HFFc6 (cell line): ENCODE data around the gene TCF20. TPM values are rescaled to one million over a fixed set of nuclear protein-coding genes. Genes with fewer than 3 reads are reported as not detected.

Experiments used
- DNase-seq: peaks from one replicate; pipeline ENCODE4 v3.0.0-alpha.2; 2018
- H3K27ac Mint-ChIP-seq: 2 replicates; pipeline ENCODE4 v1.8.0; 2020; ENCODE audit warnings: mild to moderate bottlenecking, mixed read lengths
- H3K27me3 Mint-ChIP-seq: 2 replicates; pipeline ENCODE4 v1.8.0; 2021; ENCODE audit warnings: mild to moderate bottlenecking, moderate library complexity, mixed read lengths; ENCODE audit not compliant: insufficient read depth
- H3K36me3 Mint-ChIP-seq: 2 replicates; pipeline ENCODE4 v1.8.0; 2021; ENCODE audit warnings: low read depth, mixed read lengths
- H3K4me1 Mint-ChIP-seq: 2 replicates; pipeline ENCODE4 v1.8.0; 2020; ENCODE audit warnings: low read depth, mixed read lengths
- H3K4me3 Mint-ChIP-seq: 2 replicates; pipeline ENCODE4 v1.8.0; 2020; ENCODE audit warnings: mild to moderate bottlenecking, moderate library complexity, mixed read lengths
- H3K9me3 Mint-ChIP-seq: 2 replicates; pipeline ENCODE4 v1.8.0; 2020; ENCODE audit warnings: mild to moderate bottlenecking, mixed read lengths
- total RNA-seq, 6 experiments: library from RNA; stranded (reverse); fragmentation: NEBNext Ultra II Directional; extraction: Animal tissue kit (Norgen Biotek cat#: 25700); gene quantifications; 2 replicates in 1 of 6; 3 replicates in 5 of 6; pipeline ENCODE4 v1.2.3, GENCODE V29; 2021
- TF ChIP-seq, protein P1 (sequence below): fragments of 200-600 bp; sonication (generic); IDR thresholded peaks from 2 replicates; pipeline ENCODE4 v1.5.0; 2021; ENCODE audit warnings: antibody characterized with exemption, mild to moderate bottlenecking

The TCF20 gene
- total RNA-seq, 6 experiments from 2014 or later: 26.7 to 33.4 (median 30.1) TPM

DNA sequence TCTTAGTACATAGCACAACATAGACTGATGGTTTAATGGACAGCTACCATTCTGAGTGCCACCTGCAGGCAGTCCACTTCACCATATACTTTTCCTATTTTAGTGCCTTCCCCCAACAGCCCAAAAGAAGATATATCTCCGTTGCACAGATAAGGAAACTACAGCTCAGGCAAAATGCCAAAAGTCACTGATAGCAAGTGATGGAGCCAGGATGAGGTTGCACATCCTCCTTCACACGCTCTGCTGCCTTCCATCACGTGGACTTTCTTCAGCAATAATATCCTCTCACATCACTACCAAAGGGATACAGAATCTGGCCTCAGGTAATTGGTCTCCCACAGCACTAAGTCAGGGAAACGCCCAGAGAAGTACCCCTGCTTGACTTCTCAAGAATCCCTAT is 7.5 kb downstream of the TCF20 start:
- Mint-ChIP-seq H3K36me3 (no peaks in the 10 kb centered on the region), H3K4me1 (peaks cover 39% of the 10 kb centered on the region), H3K27me3 (no peaks in the 10 kb centered on the region; the same call in 1 of the 2 replicates), H3K27ac (no peak overlapping the region), H3K9me3 (no peaks in the 10 kb centered on the region), H3K4me3 (no peak overlapping the region)
- no peak for DNase-seq
- TF ChIP-seq, protein P1, sequence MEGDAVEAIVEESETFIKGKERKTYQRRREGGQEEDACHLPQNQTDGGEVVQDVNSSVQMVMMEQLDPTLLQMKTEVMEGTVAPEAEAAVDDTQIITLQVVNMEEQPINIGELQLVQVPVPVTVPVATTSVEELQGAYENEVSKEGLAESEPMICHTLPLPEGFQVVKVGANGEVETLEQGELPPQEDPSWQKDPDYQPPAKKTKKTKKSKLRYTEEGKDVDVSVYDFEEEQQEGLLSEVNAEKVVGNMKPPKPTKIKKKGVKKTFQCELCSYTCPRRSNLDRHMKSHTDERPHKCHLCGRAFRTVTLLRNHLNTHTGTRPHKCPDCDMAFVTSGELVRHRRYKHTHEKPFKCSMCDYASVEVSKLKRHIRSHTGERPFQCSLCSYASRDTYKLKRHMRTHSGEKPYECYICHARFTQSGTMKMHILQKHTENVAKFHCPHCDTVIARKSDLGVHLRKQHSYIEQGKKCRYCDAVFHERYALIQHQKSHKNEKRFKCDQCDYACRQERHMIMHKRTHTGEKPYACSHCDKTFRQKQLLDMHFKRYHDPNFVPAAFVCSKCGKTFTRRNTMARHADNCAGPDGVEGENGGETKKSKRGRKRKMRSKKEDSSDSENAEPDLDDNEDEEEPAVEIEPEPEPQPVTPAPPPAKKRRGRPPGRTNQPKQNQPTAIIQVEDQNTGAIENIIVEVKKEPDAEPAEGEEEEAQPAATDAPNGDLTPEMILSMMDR: no peak

DNA sequence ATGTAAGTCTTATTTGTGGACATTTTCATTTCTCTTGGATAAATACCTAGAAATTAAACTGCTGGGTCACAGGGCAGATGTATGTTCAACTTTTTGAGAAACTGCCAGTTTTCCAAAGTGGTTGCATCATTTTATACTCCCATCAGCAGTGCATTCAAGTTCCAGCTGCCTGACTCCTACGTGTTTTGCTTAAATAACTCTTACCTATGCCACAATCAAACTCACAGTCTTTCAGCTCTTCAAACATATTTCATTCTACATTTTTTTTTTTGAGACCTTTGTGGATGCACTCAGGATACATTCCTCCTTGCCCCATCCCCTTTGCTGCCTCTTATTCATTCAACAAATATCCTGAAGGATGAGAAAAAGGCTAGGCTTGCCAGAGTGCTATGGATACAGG is 9.2 kb downstream of the TCF20 start:
- peak; percentile 15 for DNase-seq
- no peaks in the 10 kb centered on the region for H3K36me3 Mint-ChIP-seq
- H3K4me3 Mint-ChIP-seq: no peak overlapping the region
- H3K9me3 Mint-ChIP-seq: no peaks in the 10 kb centered on the region
- TF ChIP-seq, protein P1: no peak
- peaks cover 55% of the 10 kb centered on the region for H3K4me1 Mint-ChIP-seq
- peak overlapping the region; percentile 2; the same call in 1 of the 2 replicates for H3K27ac Mint-ChIP-seq
- H3K27me3 Mint-ChIP-seq: no peaks in the 10 kb centered on the region; the same call in none of the 2 replicates

DNA sequence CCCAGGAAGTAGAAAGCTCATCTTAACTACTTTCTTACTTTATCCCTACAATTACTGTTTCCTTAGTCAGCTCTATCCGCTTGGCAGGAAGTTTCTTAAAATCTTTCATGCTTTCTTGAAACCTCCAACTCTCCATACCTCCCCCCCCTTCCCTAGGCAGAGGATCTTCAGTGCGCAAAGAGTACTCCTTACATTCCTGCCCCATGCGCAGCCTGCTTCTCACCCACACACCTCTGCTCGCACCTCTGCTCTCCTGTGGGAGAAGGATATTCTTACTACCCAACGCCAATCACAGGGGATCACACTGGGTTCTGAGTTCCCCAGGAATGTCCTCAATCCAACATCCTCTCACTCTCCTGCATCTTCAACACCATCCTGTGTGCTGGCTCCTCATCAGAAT is 12.3 kb downstream of the TCF20 start:
- H3K4me1 Mint-ChIP-seq: peaks cover 58% of the 10 kb centered on the region
- peak overlapping the region; percentile 44 for H3K27ac Mint-ChIP-seq
- H3K27me3 Mint-ChIP-seq: no peaks in the 10 kb centered on the region; the same call in 1 of the 2 replicates
- H3K36me3 Mint-ChIP-seq: no peaks in the 10 kb centered on the region
- H3K4me3 Mint-ChIP-seq: no peak overlapping the region
- no peak for DNase-seq
- TF ChIP-seq, protein P1: no peak
- H3K9me3 Mint-ChIP-seq: no peaks in the 10 kb centered on the region

DNA sequence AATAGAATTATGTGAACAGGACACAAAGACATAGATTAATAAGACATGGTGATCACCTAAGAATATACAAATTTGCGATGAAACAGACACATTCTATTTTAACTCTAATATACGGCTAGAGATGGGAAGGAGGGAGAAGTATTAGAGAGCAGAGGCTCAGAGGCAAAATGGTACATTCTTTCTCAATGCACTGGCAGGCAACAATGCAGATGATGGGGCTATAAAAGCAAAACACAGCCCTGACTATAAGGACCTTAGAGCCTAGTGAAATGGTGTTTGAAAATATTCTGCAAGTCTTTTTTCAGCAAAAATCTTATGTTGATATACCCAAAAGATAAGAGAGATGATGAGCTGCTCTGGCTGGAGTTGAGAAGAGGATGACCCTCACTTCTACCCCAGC is 13.1 kb downstream of the TCF20 start:
- H3K27me3 Mint-ChIP-seq: no peaks in the 10 kb centered on the region; the same call in 1 of the 2 replicates
- TF ChIP-seq, protein P1: no peak
- no peaks in the 10 kb centered on the region for H3K9me3 Mint-ChIP-seq
- no peak for DNase-seq
- H3K4me3 Mint-ChIP-seq: no peak overlapping the region
- peaks cover 57% of the 10 kb centered on the region for H3K4me1 Mint-ChIP-seq
- H3K36me3 Mint-ChIP-seq: no peaks in the 10 kb centered on the region
- H3K27ac Mint-ChIP-seq: no peak overlapping the region

DNA sequence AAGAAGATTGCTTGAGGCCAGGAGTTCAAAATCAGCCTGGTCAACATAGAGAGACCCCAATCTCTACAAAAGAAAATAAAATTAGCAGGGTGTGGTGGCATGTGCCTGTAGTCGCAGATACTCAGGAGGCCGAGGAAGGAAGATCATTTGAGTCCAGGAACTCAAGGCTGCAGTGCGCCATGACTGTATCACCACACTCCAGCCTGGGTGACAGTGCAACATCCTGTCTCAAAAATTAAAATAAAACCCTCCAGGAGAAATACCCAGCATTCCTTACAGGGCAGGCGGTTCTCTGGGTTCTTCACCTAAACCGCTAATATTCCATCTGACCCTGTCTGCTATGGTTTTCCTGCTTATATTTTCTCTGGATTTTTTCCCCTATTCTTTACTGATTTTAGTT is 13.5 kb downstream of the TCF20 start:
- no peak overlapping the region; the same call in 1 of the 2 replicates for H3K4me3 Mint-ChIP-seq
- TF ChIP-seq, protein P1: no peak

DNA sequence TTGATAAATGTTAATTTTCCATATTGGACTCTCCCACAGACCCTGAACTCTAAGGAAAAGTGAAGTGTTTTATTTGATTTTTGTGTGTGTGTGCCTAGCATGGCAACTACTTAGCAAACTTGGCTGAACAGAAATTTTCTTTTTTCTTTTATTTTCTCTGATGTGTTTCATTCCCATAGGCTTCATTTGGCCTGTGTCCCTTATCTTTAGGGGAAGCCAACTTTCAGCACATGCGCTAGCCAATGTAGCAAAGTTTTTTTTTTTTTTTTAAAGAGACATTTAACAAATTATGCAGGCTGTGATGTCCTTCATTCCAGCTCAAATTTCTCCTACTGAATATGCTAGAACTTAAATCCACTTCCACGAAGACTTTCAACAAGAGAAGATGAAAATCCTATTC is 14.2 kb downstream of the TCF20 start:
- Mint-ChIP-seq H3K27me3 (no peaks in the 10 kb centered on the region; the same call in 1 of the 2 replicates), H3K9me3 (no peaks in the 10 kb centered on the region), H3K4me1 (peaks cover 45% of the 10 kb centered on the region), H3K4me3 (no peak overlapping the region), H3K36me3 (no peaks in the 10 kb centered on the region), H3K27ac (no peak overlapping the region)
- DNase-seq: no peak
- TF ChIP-seq, protein P1: no peak

More for the DNA sequence above, 13.5 kb downstream of the TCF20 start:
- Mint-ChIP-seq H3K4me1 (peaks cover 52% of the 10 kb centered on the region), H3K27ac (peak overlapping the region; percentile 63), H3K36me3 (no peaks in the 10 kb centered on the region), H3K9me3 (no peaks in the 10 kb centered on the region), H3K27me3 (no peaks in the 10 kb centered on the region; the same call in 1 of the 2 replicates)
- DNase-seq: no peak
